Hypothalamus (tissue), 51 donors: ENCODE results near the gene DOCK9.

Source experiments
- DNase-seq, 51 donors: peaks; one replicate each; lab custom pipeline; 2025; lab: John Stamatoyannopoulos, UW

DOCK9 gene

GRCh38 chr13:98871727-98872126 lies 106.1 kb downstream of the DOCK9 start:
- DNase-seq, result no peak

- no peak for DNase-seq
Measured at GRCh38 chr13:98869408-98870090, 108.3 kb downstream of the DOCK9 start.

- DNase-seq, result no peak
Measured at GRCh38 chr13:98868932-98869331, 108.9 kb downstream of the DOCK9 start.

- DNase-seq, result no peak
Measured at GRCh38 chr13:98866882-98867281, 111.0 kb downstream of the DOCK9 start.

GRCh38 chr13:98860491-98860890 lies 117.4 kb downstream of the DOCK9 start:
- DNase-seq, result no peak

- no peak for DNase-seq
Measured at GRCh38 chr13:98858191-98858590, 119.7 kb downstream of the DOCK9 start.

GRCh38 chr13:98856983-98857382 lies 120.9 kb downstream of the DOCK9 start:
- DNase-seq, result peak in 18 of 51 donors; percentile 9 to 74 (median 36)

- no peak for DNase-seq
Measured at GRCh38 chr13:98854448-98854847, 123.4 kb downstream of the DOCK9 start.

GRCh38 chr13:98853771-98854221 lies 124.1 kb downstream of the DOCK9 start:
- DNase-seq, result no peak

GRCh38 chr13:98851276-98851675 lies 126.6 kb downstream of the DOCK9 start:
- no peak for DNase-seq

GRCh38 chr13:98848746-98849145 lies 129.1 kb downstream of the DOCK9 start:
- peak in 1 of 51 donors; percentile 50 for DNase-seq

GRCh38 chr13:98847780-98848179 lies 130.1 kb downstream of the DOCK9 start:
- no peak for DNase-seq

GRCh38 chr13:98846986-98847385 lies 130.9 kb downstream of the DOCK9 start:
- no peak for DNase-seq

- DNase-seq, result no peak
Measured at GRCh38 chr13:98846521-98846920, 131.3 kb downstream of the DOCK9 start.

GRCh38 chr13:98845742-98846141 lies 132.1 kb downstream of the DOCK9 start:
- DNase-seq, result no peak

- no peak for DNase-seq
Measured at GRCh38 chr13:98844021-98844420, 133.8 kb downstream of the DOCK9 start.

- peak in 1 of 51 donors; percentile 21 for DNase-seq
Measured at GRCh38 chr13:98843482-98843877, 134.4 kb downstream of the DOCK9 start.

GRCh38 chr13:98842858-98843481 lies 134.9 kb downstream of the DOCK9 start:
- DNase-seq, result peak in 45 of 51 donors; percentile 3 to 75 (median 45)

- DNase-seq, result no peak
Measured at GRCh38 chr13:98842070-98842469, 135.8 kb downstream of the DOCK9 start.

- peak in 43 of 51 donors; percentile 5 to 72 (median 30) for DNase-seq
Measured at GRCh38 chr13:98839856-98840769, 137.8 kb downstream of the DOCK9 start.

- DNase-seq, result no peak
Measured at GRCh38 chr13:98838776-98839175, 139.1 kb downstream of the DOCK9 start.
